SK-N-MC (cell line): ENCODE measurements around the gene MYO5A.

Source experiments
- DNase-seq: peaks from one replicate; pipeline ENCODE4 v3.0.0-alpha.2; 2011; ENCODE audit warnings: low read depth, low spot score
- H3K27ac ChIP-seq: fragments of 200-600 bp; sonication (generic); 2 replicates; pipeline ENCODE4 v1.5.1; 2016; ENCODE audit warnings: mixed run types
- H3K36me3 ChIP-seq: fragments of 200-600 bp; sonication (generic); 2 replicates; pipeline ENCODE4 v1.6.1; 2017; ENCODE audit warnings: antibody characterized with exemption, low read length, mixed read lengths; ENCODE audit not compliant: insufficient read depth
- H3K4me3 ChIP-seq: fragments of 200-600 bp; sonication (generic); 2 replicates; pipeline ENCODE4 v1.5.1; 2016
- H3K9ac ChIP-seq: fragments of 200-600 bp; sonication (generic); 2 replicates; pipeline ENCODE4 v1.8.0; 2017; ENCODE audit warnings: mixed run types, mixed read lengths; ENCODE audit not compliant: insufficient read length
- H3K9me3 ChIP-seq: fragments of 200-600 bp; sonication (generic); 2 replicates; pipeline ENCODE4 v1.6.1; 2017; ENCODE audit warnings: low read depth, mild to moderate bottlenecking, antibody characterized with exemption, low read length, moderate library complexity, mixed read lengths
- EZH2 ChIP-seq: fragments of 200-600 bp; sonication (generic); IDR thresholded peaks from one replicate; pipeline ENCODE4 v1.6.1; 2017; ENCODE audit warnings: antibody characterized with exemption
- FOXP2 ChIP-seq: optimal IDR thresholded peaks from 2 replicates; pipeline ENCODE3; 2011; ENCODE audit warnings: mild to moderate bottlenecking, moderate library complexity; ENCODE audit not compliant: insufficient read depth; ENCODE audit errors: extremely low read length, control extremely low read depth
- POLR2AphosphoS5 ChIP-seq: IDR thresholded peaks from 2 replicates; pipeline ENCODE4 v1.6.1; 2012; ENCODE audit warnings: mild to moderate bottlenecking, low read depth, low read length, borderline replicate concordance

MYO5A gene

DNA sequence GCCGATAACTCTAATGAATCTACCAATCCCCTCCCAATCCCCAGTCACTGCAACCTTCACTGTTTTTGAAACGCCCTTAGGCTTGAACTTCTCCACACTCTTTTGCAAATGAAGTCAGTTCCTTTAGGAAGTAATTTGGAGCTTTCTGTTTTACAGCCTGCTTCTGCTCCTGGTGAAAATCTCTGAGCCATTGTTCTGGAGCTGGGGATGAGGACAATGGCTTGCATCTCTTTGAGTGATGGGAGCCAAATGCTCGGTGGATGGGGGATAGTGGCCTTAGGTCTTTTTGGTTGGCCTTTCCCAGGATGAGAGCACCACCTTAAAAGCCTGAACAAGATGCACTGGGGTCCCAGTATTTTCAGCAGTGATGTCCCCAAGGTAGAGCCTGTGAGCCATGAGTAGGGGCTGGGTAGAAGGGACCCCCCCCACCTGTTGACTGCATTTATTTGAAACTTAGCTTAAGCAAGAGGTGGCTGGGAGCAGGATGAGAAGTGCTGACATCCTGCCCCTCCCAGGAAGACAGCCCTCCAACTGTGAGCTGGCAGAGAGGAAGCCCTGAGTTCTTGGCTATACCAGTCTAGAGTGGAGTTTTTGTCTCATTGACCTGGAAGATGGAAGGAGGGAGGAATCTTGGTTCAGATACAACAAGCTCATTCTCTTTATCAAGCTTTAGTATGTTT lies 225.4 kb downstream of the MYO5A start:
- no peak overlapping the region for H3K9ac ChIP-seq
- no peak for DNase-seq
- TF ChIP-seq EZH2 (no peak), POLR2AphosphoS5 (no peak), FOXP2 (no peak)
- H3K4me3 ChIP-seq = no peak overlapping the region
- H3K27ac ChIP-seq = no peak overlapping the region
- H3K9me3 ChIP-seq = no peaks in the 10 kb centered on the region
- H3K36me3 ChIP-seq = no peaks in the 10 kb centered on the region

- no peaks in the 10 kb centered on the region for H3K36me3 ChIP-seq
- TF ChIP-seq EZH2 (no peak), FOXP2 (no peak), POLR2AphosphoS5 (no peak)
- DNase-seq = no peak
- H3K4me3 ChIP-seq = no peak overlapping the region
- H3K27ac ChIP-seq = no peak overlapping the region
- H3K9ac ChIP-seq = no peak overlapping the region
- no peaks in the 10 kb centered on the region for H3K9me3 ChIP-seq
Observed at GRCh38 chr15:52301265-52301847, 227.3 kb downstream of the MYO5A start.

- peak within 1 kb of the TSS; percentile 38 for H3K4me3 ChIP-seq
- H3K9ac ChIP-seq = no peak within 1 kb of the TSS
- H3K9me3 ChIP-seq = no peaks in the 10 kb centered on the region
- no peak within 1 kb of the TSS for H3K27ac ChIP-seq
- H3K36me3 ChIP-seq = no peaks in the 10 kb centered on the region
- TF ChIP-seq POLR2AphosphoS5 (no peak), FOXP2 (no peak), EZH2 (no peak)
- no peak for DNase-seq
Observed at GRCh38 chr15:52295421-52296001, 233.2 kb downstream of the MYO5A start, which contains the start of gene MYO5C. Gene MYO5C, minus strand, starts transcription at chr15:52295804. Its CDS starts 168 bp downstream, at chr15:52295636.

GRCh38 chr15:52294881-52295420 lies 233.7 kb downstream of the MYO5A start:
- Histone ChIP-seq H3K27ac (no peak overlapping the region), H3K36me3 (no peaks in the 10 kb centered on the region), H3K4me3 (peak overlapping the region; percentile 38), H3K9me3 (no peaks in the 10 kb centered on the region), H3K9ac (no peak overlapping the region)
- DNase-seq = no peak
- TF ChIP-seq EZH2 (no peak), FOXP2 (no peak), POLR2AphosphoS5 (no peak)

DNA sequence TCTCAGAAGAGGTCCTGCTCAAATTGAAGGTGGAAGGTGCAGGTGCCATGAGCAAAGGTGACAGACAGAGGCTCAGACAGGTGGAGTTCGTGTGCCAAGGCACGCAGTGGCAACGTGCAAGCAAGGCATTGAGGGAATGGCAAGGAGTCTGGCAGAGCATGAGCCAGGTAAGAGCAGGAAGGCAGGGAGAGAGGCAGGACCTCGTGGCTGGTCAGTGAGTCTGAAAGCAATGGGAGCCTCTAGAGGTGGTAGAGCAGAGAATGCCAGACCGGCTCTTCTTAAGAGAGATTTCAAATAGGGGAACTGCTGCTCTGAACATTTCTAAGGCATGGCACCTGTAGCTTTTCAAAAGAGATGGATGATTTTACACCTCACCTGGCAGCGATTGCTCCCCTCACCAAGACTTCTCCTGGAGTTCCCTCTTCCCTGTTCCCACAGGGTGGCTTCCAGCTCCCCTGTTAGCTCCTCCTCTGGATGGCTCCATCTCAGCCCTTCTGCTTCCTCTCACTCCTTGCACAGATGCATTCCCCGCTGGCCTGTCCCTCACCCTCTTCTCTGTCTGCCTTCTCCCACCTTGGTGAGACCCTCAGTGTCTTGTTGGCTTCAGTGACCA lies 235.8 kb downstream of the MYO5A start:
- TF ChIP-seq EZH2 (no peak), FOXP2 (no peak), POLR2AphosphoS5 (no peak)
- H3K9ac ChIP-seq = no peak overlapping the region
- no peak for DNase-seq
- no peak overlapping the region for H3K27ac ChIP-seq
- H3K9me3 ChIP-seq = no peaks in the 10 kb centered on the region
- H3K36me3 ChIP-seq = no peaks in the 10 kb centered on the region
- no peak overlapping the region for H3K4me3 ChIP-seq

GRCh38 chr15:52291204-52291603 lies 237.5 kb downstream of the MYO5A start:
- H3K9me3 ChIP-seq = no peaks in the 10 kb centered on the region
- H3K27ac ChIP-seq = no peak overlapping the region
- DNase-seq = no peak

GRCh38 chr15:52290800-52291199 lies 237.9 kb downstream of the MYO5A start:
- no peak overlapping the region for H3K27ac ChIP-seq
- no peaks in the 10 kb centered on the region for H3K9me3 ChIP-seq
- no peaks in the 10 kb centered on the region for H3K36me3 ChIP-seq
- no peak for DNase-seq
- no peak overlapping the region for H3K4me3 ChIP-seq
- H3K9ac ChIP-seq = no peak overlapping the region
- TF ChIP-seq FOXP2 = no peak
- TF ChIP-seq POLR2AphosphoS5 = no peak
- TF ChIP-seq EZH2 = no peak

More at GRCh38 chr15:52291204-52291603, 237.5 kb downstream of the MYO5A start:
- H3K36me3 ChIP-seq = no peaks in the 10 kb centered on the region
- TF ChIP-seq POLR2AphosphoS5 = no peak
- no peak for TF ChIP-seq EZH2
- no peak for TF ChIP-seq FOXP2
- no peak overlapping the region for H3K9ac ChIP-seq
- no peak overlapping the region for H3K4me3 ChIP-seq

DNA sequence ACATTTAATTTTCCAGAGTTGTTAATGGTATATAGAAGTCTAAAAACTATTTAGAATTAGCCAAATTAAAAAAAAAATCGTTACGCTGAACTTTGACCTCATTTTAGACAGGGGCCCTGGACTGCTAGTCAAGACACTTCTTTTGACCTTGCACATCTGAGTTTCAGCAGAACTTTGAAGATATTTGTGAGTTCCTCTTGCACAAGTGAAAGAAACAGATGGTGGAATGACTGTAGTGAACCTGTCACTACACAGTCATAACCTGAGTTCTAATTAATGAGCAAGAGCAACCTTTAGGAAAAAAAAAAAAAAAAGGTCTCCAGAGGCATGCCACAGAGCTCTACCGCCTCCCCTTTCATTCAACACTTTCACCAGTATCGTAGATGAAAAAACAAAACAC lies 238.4 kb downstream of the MYO5A start:
- H3K27ac ChIP-seq = no peak overlapping the region
- TF ChIP-seq FOXP2 (no peak), EZH2 (no peak), POLR2AphosphoS5 (no peak)

More for the DNA sequence above, 238.4 kb downstream of the MYO5A start:
- Histone ChIP-seq H3K9me3 (no peaks in the 10 kb centered on the region), H3K36me3 (no peaks in the 10 kb centered on the region), H3K4me3 (no peak overlapping the region), H3K9ac (no peak overlapping the region)
- no peak for DNase-seq
